OCI-LY7 (cell line): ENCODE measurements around the gene PMVK. TPM values are rescaled to one million over a fixed set of nuclear protein-coding genes. Genes with fewer than 3 reads are reported as not detected.
A peak's percentile ranks its signal among the peaks of the same experiment; 100 is the strongest.

ENCODE experiments used
- BruUV-seq: library from RNA; stranded (reverse); fragments of 400-500 nt; replicated peaks from 2 replicates; lab custom pipeline; 2021; lab: Mats Ljungman, UMichigan
- CTCF ChIA-PET: fragments of 300-600 bp; sonication (Branson Sonifier 250); formaldehyde crosslinking; loops from one replicate; lab custom pipeline; 2022; ENCODE audit warnings: antibody characterized with exemption; ENCODE audit not compliant: unreplicated experiment; lab: Charles Lee
- POLR2A ChIA-PET: fragments of 300-600 bp; sonication (Branson Sonifier 250); formaldehyde crosslinking; loops from one replicate; lab custom pipeline; 2022; ENCODE audit warnings: antibody characterized with exemption; lab: Charles Lee
- DNase-seq: peaks from one replicate; pipeline ENCODE4 v3.0.0-alpha.2; 2015; ENCODE audit warnings: low spot score
- H2AFZ ChIP-seq: fragments of 200-600 bp; sonication (generic), shearing (Covaris generic); 2 replicates; pipeline ENCODE4 v1.6.1; 2014; ENCODE audit warnings: mild to moderate bottlenecking, antibody characterized with exemption, low read length, moderate library complexity
- H3K27ac ChIP-seq: fragments of 200-600 bp; sonication (generic); 2 replicates; pipeline ENCODE4 v1.5.1; 2014; ENCODE audit warnings: mixed run types, low read depth, mild to moderate bottlenecking, moderate library complexity, low read length, inconsistent platforms; ENCODE audit not compliant: poor library complexity, severe bottlenecking
- H3K36me3 ChIP-seq: fragments of 200-600 bp; sonication (generic); 2 replicates; pipeline ENCODE4 v1.6.1; 2014; ENCODE audit warnings: mild to moderate bottlenecking, antibody characterized with exemption, low read length, moderate library complexity, mixed read lengths; ENCODE audit not compliant: insufficient read depth
- H3K4me1 ChIP-seq: fragments of 200-600 bp; sonication (generic); 2 replicates; pipeline ENCODE4 v1.5.1; 2014; ENCODE audit warnings: mild to moderate bottlenecking, low read length; ENCODE audit not compliant: insufficient read depth, poor library complexity, severe bottlenecking
- H3K4me2 ChIP-seq: fragments of 200-600 bp; sonication (generic); 2 replicates; pipeline ENCODE4 v1.6.1; 2014; ENCODE audit warnings: mild to moderate bottlenecking, low read length
- H3K4me3 ChIP-seq: fragments of 200-600 bp; sonication (generic); 2 replicates; pipeline ENCODE4 v1.5.1; 2014; ENCODE audit warnings: mild to moderate bottlenecking, low read depth, low read length; ENCODE audit not compliant: poor library complexity, severe bottlenecking
- H3K79me2 ChIP-seq: fragments of 200-600 bp; sonication (generic); 2 replicates; pipeline ENCODE4 v1.6.1; 2016; ENCODE audit warnings: low read depth, mild to moderate bottlenecking, low read length, moderate library complexity, mixed read lengths; ENCODE audit not compliant: insufficient read depth
- H3K9me2 ChIP-seq: fragments of 200-600 bp; sonication (generic); 2 replicates; pipeline ENCODE4 v1.6.1; 2016; ENCODE audit warnings: mild to moderate bottlenecking, low read length, mixed read lengths; ENCODE audit not compliant: insufficient read depth
- H3K9me3 ChIP-seq: fragments of 200-600 bp; sonication (generic); 2 replicates; pipeline ENCODE4 v1.6.1; 2014; ENCODE audit warnings: mild to moderate bottlenecking, mixed run types, low read length, mixed read lengths
- H4K20me1 ChIP-seq: fragments of 200-600 bp; sonication (generic); 2 replicates; pipeline ENCODE4 v1.6.1; 2014; ENCODE audit warnings: mild to moderate bottlenecking, antibody characterized with exemption, low read length, moderate library complexity, mixed read lengths; ENCODE audit not compliant: insufficient read depth
- EZH2phosphoT487 ChIP-seq: fragments of 200-600 bp; sonication (generic); IDR thresholded peaks from 2 replicates; pipeline ENCODE4 v1.6.1; 2018; ENCODE audit warnings: low read depth, borderline replicate concordance, mild to moderate bottlenecking, mixed run types, antibody characterized with exemption, low read length, moderate library complexity, mixed read lengths
- intact Hi-C: fragments of 100-400 bp; cut with micrococcal nuclease; formaldehyde crosslinking; loops from one replicate; pipeline ENCODE4 v1.10.0; 2022; ENCODE audit not compliant: unreplicated experiment
- total RNA-seq, 2 experiments: library from RNA; depleted of rRNA in 1 of 2; stranded (reverse); fragments of >200 nt in 1 of 2; shearing (Covaris generic) in 1 of 2; gene quantifications; 2 replicates each; pipeline ENCODE4 v1.2.3, GENCODE V29; 2014 to 2022
- TF ChIP-seq, protein P1 (sequence below): fragments of 200-600 bp; sonication (generic); conservative IDR thresholded peaks from 2 replicates; pipeline ENCODE4 v1.5.1; 2014; ENCODE audit warnings: mild to moderate bottlenecking, antibody characterized with exemption, low read length, moderate library complexity, mixed read lengths

Gene PMVK
- total RNA-seq, 2 experiments from 2014 or later, result 16.3 to 54.0 TPM

- Histone ChIP-seq H3K4me3 (peak within 1 kb of the TSS; percentile 82), H3K9me2 (no peaks in the 10 kb centered on the region), H3K79me2 (peaks cover 21% of the 10 kb centered on the region), H2AFZ (peak within 1 kb of the TSS; percentile 61; the same call in 1 of the 2 replicates), H3K4me2 (peak within 1 kb of the TSS; percentile 88), H3K36me3 (peaks cover 71% of the 10 kb centered on the region), H3K27ac (peak within 1 kb of the TSS; percentile 77), H3K9me3 (no peaks in the 10 kb centered on the region), H3K4me1 (peaks cover 35% of the 10 kb centered on the region), H4K20me1 (0 out of 2 replicates have a peak, but pooled peaks cover 4% of the 10 kb centered on the region)
- no peak for TF ChIP-seq EZH2phosphoT487
- TF ChIP-seq, protein P1, sequence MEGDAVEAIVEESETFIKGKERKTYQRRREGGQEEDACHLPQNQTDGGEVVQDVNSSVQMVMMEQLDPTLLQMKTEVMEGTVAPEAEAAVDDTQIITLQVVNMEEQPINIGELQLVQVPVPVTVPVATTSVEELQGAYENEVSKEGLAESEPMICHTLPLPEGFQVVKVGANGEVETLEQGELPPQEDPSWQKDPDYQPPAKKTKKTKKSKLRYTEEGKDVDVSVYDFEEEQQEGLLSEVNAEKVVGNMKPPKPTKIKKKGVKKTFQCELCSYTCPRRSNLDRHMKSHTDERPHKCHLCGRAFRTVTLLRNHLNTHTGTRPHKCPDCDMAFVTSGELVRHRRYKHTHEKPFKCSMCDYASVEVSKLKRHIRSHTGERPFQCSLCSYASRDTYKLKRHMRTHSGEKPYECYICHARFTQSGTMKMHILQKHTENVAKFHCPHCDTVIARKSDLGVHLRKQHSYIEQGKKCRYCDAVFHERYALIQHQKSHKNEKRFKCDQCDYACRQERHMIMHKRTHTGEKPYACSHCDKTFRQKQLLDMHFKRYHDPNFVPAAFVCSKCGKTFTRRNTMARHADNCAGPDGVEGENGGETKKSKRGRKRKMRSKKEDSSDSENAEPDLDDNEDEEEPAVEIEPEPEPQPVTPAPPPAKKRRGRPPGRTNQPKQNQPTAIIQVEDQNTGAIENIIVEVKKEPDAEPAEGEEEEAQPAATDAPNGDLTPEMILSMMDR, result peak; percentile 80
- intact Hi-C loops, result loop anchor here (1.0 to 5.0 kb wide), 4 partner anchors 13 to 101 kb away; partner anchors contain the start of genes CKS1B and EFNA4
- BruUV-seq, result no TSS peak
- CTCF ChIA-PET, result no interaction called here
- POLR2A ChIA-PET, result interaction anchor here (0.5 to 1.5 kb wide), 4 partner anchors 10 to 27 kb away, joined by 3 to 6 read pairs (median 4); partner anchors contain the start of gene FLAD1
- peak; percentile 88 for DNase-seq
These were observed 25.0 kb upstream of the PMVK start, which contains the start of gene PYGO2 for GRCh38 chr1:154961207-154962155. Gene PYGO2 (minus strand): TSS chr1:154961782. CDS start chr1:154961576, 206 bp downstream.

GRCh38 chr1:154960446-154961136 lies 24.1 kb upstream of the PMVK start:
- 0 out of 2 replicates have a peak, but pooled peaks cover 4% of the 10 kb centered on the region for H4K20me1 ChIP-seq
- H3K79me2 ChIP-seq, result peaks cover 21% of the 10 kb centered on the region
- no peaks in the 10 kb centered on the region for H3K9me3 ChIP-seq
- no peak overlapping the region for H2AFZ ChIP-seq
- BruUV-seq, result TSS peak; percentile 39
- peaks cover 62% of the 10 kb centered on the region for H3K36me3 ChIP-seq
- peak overlapping the region; percentile 82 for H3K4me3 ChIP-seq
- POLR2A ChIA-PET, result interaction anchor here (0.5 to 1.5 kb wide), 4 partner anchors 9 to 26 kb away, joined by 3 to 6 read pairs (median 4); partner anchors contain the start of gene FLAD1
- H3K9me2 ChIP-seq, result no peaks in the 10 kb centered on the region
- peak overlapping the region; percentile 77 for H3K27ac ChIP-seq
- CTCF ChIA-PET, result no interaction called here
- TF ChIP-seq, protein P1, result no peak
- no peak for TF ChIP-seq EZH2phosphoT487
- H3K4me2 ChIP-seq, result peak overlapping the region; percentile 88
- peaks cover 39% of the 10 kb centered on the region for H3K4me1 ChIP-seq
- intact Hi-C loops, result loop anchor here (1.0 to 5.0 kb wide), 4 partner anchors 14 to 102 kb away; partner anchors contain the start of genes CKS1B and EFNA4
- DNase-seq, result peak; percentile 36
